HG03196 (cell line): ENCODE data around the gene ESM1.

Source experiments
- ATAC-seq: cut with Tn5 transposase; IDR thresholded peaks from one replicate; pipeline ENCODE4 v1.9.1; 2021; ENCODE audit not compliant: unreplicated experiment

ESM1 gene

GRCh38 chr5:54986269-54986654 lies 869 bp upstream of the ESM1 start:
- ATAC-seq: no peak

GRCh38 chr5:54981928-54982327 lies 3.5 kb downstream of the ESM1 start:
- no peak for ATAC-seq

- ATAC-seq: no peak
Observed at GRCh38 chr5:54975701-54976100, 9.7 kb downstream of the ESM1 start.

GRCh38 chr5:54969856-54970828 lies 15.3 kb downstream of the ESM1 start:
- no peak for ATAC-seq

GRCh38 chr5:54969242-54969641 lies 16.2 kb downstream of the ESM1 start:
- no peak for ATAC-seq

GRCh38 chr5:54965806-54966205 lies 19.6 kb downstream of the ESM1 start:
- ATAC-seq: no peak

- no peak for ATAC-seq
Observed at GRCh38 chr5:54964405-54964804, 21.0 kb downstream of the ESM1 start.

- ATAC-seq: no peak
Observed at GRCh38 chr5:54959673-54960418, 25.5 kb downstream of the ESM1 start.

- no peak for ATAC-seq
Observed at GRCh38 chr5:54956922-54957321, 28.5 kb downstream of the ESM1 start.

- ATAC-seq: no peak
Observed at GRCh38 chr5:54947187-54947586, 38.2 kb downstream of the ESM1 start.

GRCh38 chr5:54946306-54946819 lies 39.0 kb downstream of the ESM1 start:
- no peak for ATAC-seq

- ATAC-seq: no peak
Observed at GRCh38 chr5:54944364-54944763, 41.0 kb downstream of the ESM1 start.

GRCh38 chr5:54942064-54942778 lies 43.2 kb downstream of the ESM1 start:
- ATAC-seq: no peak

GRCh38 chr5:54936201-54936600 lies 49.2 kb downstream of the ESM1 start:
- ATAC-seq: no peak

GRCh38 chr5:54932789-54933188 lies 52.6 kb downstream of the ESM1 start:
- ATAC-seq: no peak

GRCh38 chr5:54930736-54931135 lies 54.7 kb downstream of the ESM1 start:
- ATAC-seq: no peak
